A549 (cell line): Measurements from ENCODE around the gene ACTRT2.

Experiments used
- BHLHE40 ChIP-seq: IDR thresholded peaks from 2 replicates; pipeline ENCODE4 v1.6.1; 2012; ENCODE audit warnings: low read depth, low read length, inconsistent platforms
- CHD2 ChIP-seq: fragments of 150-350 bp; IDR thresholded peaks from 2 replicates; pipeline ENCODE4 v1.6.1; 2014; ENCODE audit warnings: low read length; ENCODE audit not compliant: partially characterized antibody
- CTCF ChIP-seq: fragments of >200 bp; sonication (Bioruptor Twin); formaldehyde crosslinking; IDR thresholded peaks from 3 replicates; pipeline ENCODE4 v1.5.1; 2016
- EP300 ChIP-seq, 2 experiments: fragments of >200 bp; sonication (Bioruptor Twin); formaldehyde crosslinking; IDR thresholded peaks; 2 replicates in 1 of 2; 3 replicates in 1 of 2; pipeline ENCODE4 v1.6.1; 2016 to 2017
- HDAC2 ChIP-seq: fragments of 200-600 bp; sonication (generic); IDR thresholded peaks from 2 replicates; pipeline ENCODE4 v1.6.1; 2016
- HOXA7 ChIP-seq: fragments of 250-450 bp; sonication (Bioruptor Pico); IDR thresholded peaks from 2 replicates; pipeline ENCODE4 v1.5.0; 2020; ENCODE audit warnings: mild to moderate bottlenecking, moderate library complexity
- KDM5A ChIP-seq: fragments of 200-600 bp; sonication (generic); IDR thresholded peaks from 2 replicates; pipeline ENCODE4 v1.6.1; 2016; ENCODE audit warnings: antibody characterized with exemption, mild to moderate bottlenecking
- MAZ ChIP-seq: fragments of 150-350 bp; IDR thresholded peaks from 2 replicates; pipeline ENCODE4 v1.6.1; 2014; ENCODE audit warnings: antibody characterized with exemption, low read depth, low read length, borderline replicate concordance
- NPAS2 ChIP-seq: fragments of 250-450 bp; sonication (Bioruptor Pico); IDR thresholded peaks from 2 replicates; pipeline ENCODE4 v1.8.0; 2022; ENCODE audit warnings: mild to moderate bottlenecking, moderate library complexity, borderline replicate concordance
- POLR2A ChIP-seq: IDR thresholded peaks from 2 replicates; pipeline ENCODE4 v1.6.1; 2012; ENCODE audit warnings: mild to moderate bottlenecking, low read length
- RCOR1 ChIP-seq: fragments of 150-350 bp; IDR thresholded peaks from 2 replicates; pipeline ENCODE4 v1.6.1; 2014; ENCODE audit warnings: antibody characterized with exemption, low read length, low read depth
- REST ChIP-seq: fragments of 200-600 bp; sonication (generic); IDR thresholded peaks from 2 replicates; pipeline ENCODE4 v1.6.1; 2016; ENCODE audit warnings: antibody characterized with exemption, mild to moderate bottlenecking, moderate library complexity
- USF2 ChIP-seq: fragments of 450-650 bp; IDR thresholded peaks from 2 replicates; pipeline ENCODE4 v1.6.1; 2014; ENCODE audit warnings: antibody characterized with exemption

DNA sequence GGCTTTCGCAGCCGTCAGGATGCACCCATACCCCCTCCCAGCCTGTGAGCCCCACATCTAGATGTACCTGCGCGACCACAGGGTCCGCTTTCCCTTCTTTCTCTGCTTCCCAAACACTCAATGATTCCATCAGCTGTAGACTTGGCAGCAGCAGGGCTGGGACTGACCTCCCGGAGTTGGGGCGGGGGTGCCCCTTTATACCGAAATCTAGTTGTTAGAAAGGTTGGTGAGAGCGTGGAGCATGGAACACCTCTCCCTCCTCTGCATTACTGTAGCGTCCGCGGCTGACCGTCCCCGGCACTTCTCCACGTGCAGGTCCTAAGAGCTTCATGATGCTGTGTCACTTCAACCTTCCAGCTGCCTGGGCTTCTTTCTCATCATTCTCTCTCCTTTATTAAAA, 21.1 kb upstream of the ACTRT2 start:
- TF ChIP-seq USF2 (no peak), CHD2 (no peak), MAZ (no peak), BHLHE40 (no peak), RCOR1 (no peak), CTCF (no peak), KDM5A (no peak), NPAS2 (no peak), POLR2A (no peak), REST (no peak), HDAC2 (no peak), HOXA7 (no peak), EP300 (IDR thresholded peaks at IDR 0.05) (no peak)
